ENCODE measurements around the gene KLK7. TPM values are rescaled to one million over a fixed set of nuclear protein-coding genes. Genes with fewer than 3 reads are reported as not detected.

Gene KLK7
- total RNA-seq, 1 donor from 2014 or later = not detected

DNA sequence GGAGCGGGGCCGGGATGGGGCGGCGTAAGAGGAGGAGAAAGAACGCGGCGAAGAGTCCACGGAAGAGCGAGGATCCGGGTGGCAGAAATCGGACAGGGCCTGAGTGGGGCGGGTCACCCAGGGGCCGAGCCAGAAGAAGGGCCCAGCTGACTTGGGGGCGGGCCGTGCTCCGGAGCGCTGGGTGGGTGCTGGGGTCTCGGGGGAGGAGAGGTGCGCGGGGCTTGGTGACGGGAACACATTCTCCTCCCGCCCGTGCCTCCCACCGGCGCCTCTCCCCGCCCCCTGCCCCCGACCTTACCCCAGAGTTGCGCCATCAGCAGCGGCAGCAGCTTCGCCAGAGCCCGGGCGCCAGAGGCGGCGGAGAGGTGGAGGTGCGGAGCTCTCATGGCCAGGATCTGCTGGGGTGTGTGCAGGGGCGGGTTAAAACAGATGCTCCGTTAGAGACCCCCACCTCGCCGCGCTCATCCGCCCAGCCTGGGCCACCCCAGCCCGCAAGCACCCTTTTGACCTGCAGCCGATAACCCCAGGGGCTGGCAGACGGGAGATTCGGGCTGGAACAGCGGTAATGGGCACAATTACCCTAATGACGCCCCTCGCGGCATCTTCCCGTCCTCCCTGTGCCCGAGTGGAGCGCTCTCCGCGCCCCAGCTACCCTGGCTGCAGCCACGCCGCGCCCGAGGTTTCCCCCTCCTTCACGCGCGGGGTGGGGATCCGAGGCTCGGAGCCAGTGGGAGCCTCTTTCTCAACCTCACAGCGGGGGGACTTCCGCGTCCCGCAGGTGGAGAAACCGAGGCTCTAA lies 35.2 kb upstream of the KLK7 start:
- Mint-ChIP-seq H3K27ac (ENCODE audit: unreplicated experiment) (no peak overlapping the region), H3K27me3 (ENCODE audit: unreplicated experiment) (peaks cover 22% of the 10 kb centered on the region), H3K4me1 (ENCODE audit: low read depth, unreplicated experiment) (peaks cover 4% of the 10 kb centered on the region), H3K4me3 (ENCODE audit: unreplicated experiment) (peak overlapping the region; percentile 92), H3K9me3 (ENCODE audit: unreplicated experiment) (peaks cover 5% of the 10 kb centered on the region), H3K36me3 (ENCODE audit: unreplicated experiment) (peaks cover 5% of the 10 kb centered on the region)
- TF ChIP-seq, protein P1, sequence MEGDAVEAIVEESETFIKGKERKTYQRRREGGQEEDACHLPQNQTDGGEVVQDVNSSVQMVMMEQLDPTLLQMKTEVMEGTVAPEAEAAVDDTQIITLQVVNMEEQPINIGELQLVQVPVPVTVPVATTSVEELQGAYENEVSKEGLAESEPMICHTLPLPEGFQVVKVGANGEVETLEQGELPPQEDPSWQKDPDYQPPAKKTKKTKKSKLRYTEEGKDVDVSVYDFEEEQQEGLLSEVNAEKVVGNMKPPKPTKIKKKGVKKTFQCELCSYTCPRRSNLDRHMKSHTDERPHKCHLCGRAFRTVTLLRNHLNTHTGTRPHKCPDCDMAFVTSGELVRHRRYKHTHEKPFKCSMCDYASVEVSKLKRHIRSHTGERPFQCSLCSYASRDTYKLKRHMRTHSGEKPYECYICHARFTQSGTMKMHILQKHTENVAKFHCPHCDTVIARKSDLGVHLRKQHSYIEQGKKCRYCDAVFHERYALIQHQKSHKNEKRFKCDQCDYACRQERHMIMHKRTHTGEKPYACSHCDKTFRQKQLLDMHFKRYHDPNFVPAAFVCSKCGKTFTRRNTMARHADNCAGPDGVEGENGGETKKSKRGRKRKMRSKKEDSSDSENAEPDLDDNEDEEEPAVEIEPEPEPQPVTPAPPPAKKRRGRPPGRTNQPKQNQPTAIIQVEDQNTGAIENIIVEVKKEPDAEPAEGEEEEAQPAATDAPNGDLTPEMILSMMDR (IDR thresholded peaks at IDR 0.05; ENCODE audit: partially characterized antibody, unreplicated experiment) = no peak
- DNase-seq = peak; percentile 35

DNA sequence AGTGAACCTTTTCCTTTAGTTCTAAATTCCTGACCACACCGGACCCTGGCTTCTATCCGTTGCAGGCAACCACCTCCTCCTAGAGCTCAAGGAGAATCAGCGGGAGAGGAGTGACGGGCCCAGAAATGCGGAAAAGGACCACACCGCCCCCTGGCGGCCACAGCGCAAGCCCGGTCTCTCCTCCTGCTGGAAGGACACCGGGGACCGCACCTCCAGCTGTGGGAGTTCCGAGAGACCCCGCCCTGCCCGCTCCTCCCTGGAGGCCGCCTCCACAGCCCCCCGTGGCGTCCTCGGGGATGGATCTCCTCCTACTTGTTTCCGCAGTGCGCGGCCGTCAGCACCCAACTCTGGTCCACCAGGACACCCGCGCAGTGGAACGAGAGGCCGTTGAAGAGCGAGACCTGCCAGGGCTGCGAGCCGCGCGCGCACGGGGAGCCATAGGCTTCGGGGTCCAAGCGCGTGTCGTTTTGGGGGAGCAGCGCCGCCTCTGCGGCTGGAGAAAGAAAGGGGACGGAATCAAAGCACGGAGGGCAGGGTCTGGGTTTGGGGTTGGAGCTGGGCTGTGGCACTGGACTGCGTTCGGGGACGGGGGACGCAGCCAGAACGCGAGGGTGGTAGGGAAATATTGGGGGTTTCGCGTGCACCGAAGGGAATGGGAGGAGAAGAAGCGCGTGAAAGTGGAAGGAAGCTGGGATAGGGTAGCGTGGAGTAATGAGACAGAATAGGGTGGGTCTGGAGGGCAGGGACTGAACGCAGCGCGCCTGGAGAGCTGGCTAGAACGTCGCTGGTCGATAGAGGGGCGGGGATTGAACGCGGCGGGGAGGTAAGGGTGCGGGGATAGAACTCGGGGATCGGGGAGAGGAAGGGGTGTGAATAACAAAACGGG lies 33.3 kb upstream of the KLK7 start:
- H3K36me3 Mint-ChIP-seq (ENCODE audit: unreplicated experiment) = peaks cover 5% of the 10 kb centered on the region
- H3K27me3 Mint-ChIP-seq (ENCODE audit: unreplicated experiment) = peaks cover 25% of the 10 kb centered on the region
- TF ChIP-seq, protein P1 (IDR thresholded peaks at IDR 0.05; ENCODE audit: partially characterized antibody, unreplicated experiment) = peak; percentile 87
- peaks cover 4% of the 10 kb centered on the region for H3K4me1 Mint-ChIP-seq (ENCODE audit: low read depth, unreplicated experiment)
- H3K4me3 Mint-ChIP-seq (ENCODE audit: unreplicated experiment) = peak overlapping the region; percentile 87
- no peak overlapping the region for H3K27ac Mint-ChIP-seq (ENCODE audit: unreplicated experiment)
- DNase-seq = peak; percentile 84
- peaks cover 5% of the 10 kb centered on the region for H3K9me3 Mint-ChIP-seq (ENCODE audit: unreplicated experiment)

DNA sequence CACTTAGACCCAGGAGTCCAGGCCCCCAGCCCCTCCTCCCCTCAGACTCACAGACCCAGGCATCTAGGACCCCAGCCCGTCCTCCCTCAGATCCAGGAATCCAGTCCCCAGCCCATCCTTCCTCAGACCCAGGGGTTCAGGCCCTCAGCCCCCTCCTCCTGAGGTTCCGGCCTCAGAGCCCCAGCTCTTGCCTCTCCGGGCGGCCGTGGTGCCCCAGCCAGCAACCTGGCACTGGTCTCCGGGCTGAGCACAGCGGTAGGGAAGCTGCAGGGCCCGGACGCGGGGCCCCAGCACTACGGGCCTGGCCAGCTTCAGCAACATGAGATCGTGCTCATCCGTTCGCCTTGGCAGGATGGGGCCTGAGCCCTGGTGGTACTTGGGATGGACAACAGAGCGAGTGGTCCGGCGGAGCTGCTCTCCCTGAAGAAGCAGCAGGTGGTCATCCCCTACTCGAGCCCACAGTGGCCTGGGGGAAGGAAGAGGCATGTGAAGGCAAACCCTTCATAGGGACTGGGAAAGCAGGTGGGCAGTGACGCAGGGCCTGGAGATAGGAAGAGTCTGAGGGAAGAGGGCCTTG lies 32.1 kb upstream of the KLK7 start:
- no peak for DNase-seq
- TF ChIP-seq, protein P1 (IDR thresholded peaks at IDR 0.05; ENCODE audit: partially characterized antibody, unreplicated experiment) = no peak
- H3K27ac Mint-ChIP-seq (ENCODE audit: unreplicated experiment) = no peak overlapping the region
- H3K4me1 Mint-ChIP-seq (ENCODE audit: low read depth, unreplicated experiment) = peaks cover 4% of the 10 kb centered on the region
- peaks cover 5% of the 10 kb centered on the region for H3K9me3 Mint-ChIP-seq (ENCODE audit: unreplicated experiment)
- peaks cover 5% of the 10 kb centered on the region for H3K36me3 Mint-ChIP-seq (ENCODE audit: unreplicated experiment)
- peaks cover 25% of the 10 kb centered on the region for H3K27me3 Mint-ChIP-seq (ENCODE audit: unreplicated experiment)
- H3K4me3 Mint-ChIP-seq (ENCODE audit: unreplicated experiment) = no peak overlapping the region

DNA sequence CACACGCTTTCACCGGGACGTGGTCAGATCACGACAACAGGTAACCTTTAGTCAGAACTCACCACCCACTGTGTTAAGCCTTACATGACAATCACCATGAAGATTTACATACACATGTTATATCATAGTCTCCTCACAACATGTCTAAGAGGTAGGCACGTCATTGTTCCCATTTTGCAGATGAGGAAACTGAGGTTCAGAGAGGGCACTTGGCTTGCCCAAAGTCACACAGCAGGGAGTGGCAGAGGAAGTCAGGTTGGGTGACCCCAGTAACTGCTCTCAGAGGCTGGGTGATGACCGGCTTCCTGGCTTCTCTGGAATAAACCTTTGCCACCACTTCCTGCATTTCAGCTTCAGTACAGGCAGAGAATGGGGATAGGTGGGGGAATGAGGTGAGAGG lies 30.5 kb upstream of the KLK7 start:
- no peak for DNase-seq
- H3K36me3 Mint-ChIP-seq (ENCODE audit: unreplicated experiment) = peaks cover 5% of the 10 kb centered on the region
- H3K4me1 Mint-ChIP-seq (ENCODE audit: low read depth, unreplicated experiment) = peaks cover 4% of the 10 kb centered on the region
- no peak overlapping the region for H3K27ac Mint-ChIP-seq (ENCODE audit: unreplicated experiment)
- H3K27me3 Mint-ChIP-seq (ENCODE audit: unreplicated experiment) = peaks cover 20% of the 10 kb centered on the region
- TF ChIP-seq, protein P1 (IDR thresholded peaks at IDR 0.05; ENCODE audit: partially characterized antibody, unreplicated experiment) = no peak
- H3K9me3 Mint-ChIP-seq (ENCODE audit: unreplicated experiment) = peaks cover 5% of the 10 kb centered on the region
- no peak overlapping the region for H3K4me3 Mint-ChIP-seq (ENCODE audit: unreplicated experiment)

Data from glutamatergic neuron (in vitro differentiated cells).